Activated CD8-positive, alpha-beta memory T cell treated with anti-CD3 and anti-CD28 coated beads for 48 hours (primary cell): ENCODE data around the gene LRRC36.
A peak's percentile ranks its signal among the peaks of the same experiment; 100 is the strongest.

Experiments
- DNase-seq, 3 experiments: peaks; one replicate each; pipeline ENCODE4 v3.0.0-alpha.2; 2020; ENCODE audit warnings: low read depth in 2 of 3, low spot score in 2 of 3

The LRRC36 gene

DNA sequence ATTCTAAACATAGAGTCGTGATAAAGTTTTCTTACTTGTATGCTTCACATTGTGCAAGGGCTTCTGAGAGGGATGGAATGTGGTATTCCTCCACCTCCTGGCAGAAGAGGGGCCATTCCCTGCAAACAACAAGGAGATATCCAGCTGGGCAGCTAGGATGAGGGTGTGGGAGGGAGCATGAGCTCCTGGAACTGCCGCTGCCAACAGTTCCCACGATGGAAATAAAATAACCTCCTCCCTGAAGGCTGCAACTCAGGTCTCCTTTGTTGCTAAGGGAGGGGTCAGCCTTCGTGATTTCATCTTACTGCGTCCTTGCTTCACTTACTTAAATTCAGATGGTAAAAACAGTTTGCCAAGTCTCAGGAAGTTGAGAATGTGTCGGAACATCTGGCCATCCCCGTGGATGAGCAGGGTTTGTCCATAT, 31.7 kb upstream of the LRRC36 start:
- no peak for DNase-seq

GRCh38 chr16:67296420-67296819, 30.2 kb upstream of the LRRC36 start:
- DNase-seq = no peak

GRCh38 chr16:67298277-67298676, 28.3 kb upstream of the LRRC36 start:
- no peak for DNase-seq

DNA sequence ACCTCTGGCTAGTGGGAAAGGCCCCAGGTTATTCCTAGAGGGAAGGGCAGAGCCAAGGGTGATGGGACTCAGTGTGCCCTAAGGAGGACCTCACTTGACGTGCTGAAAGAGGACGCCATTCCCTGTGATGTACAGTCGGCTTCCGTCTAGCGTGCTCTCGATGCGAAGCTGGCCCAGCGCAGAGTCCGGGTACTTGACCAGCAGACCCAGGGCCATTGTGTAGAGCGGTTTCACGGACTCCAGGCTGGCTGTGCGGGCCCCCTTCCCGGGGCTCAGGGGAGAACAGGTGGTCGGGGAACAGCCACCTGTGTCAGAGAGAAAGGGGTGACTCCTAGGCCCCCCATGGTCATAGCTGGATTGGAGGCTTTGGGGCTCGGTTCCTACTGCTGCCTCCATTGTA, 27.3 kb upstream of the LRRC36 start:
- no peak for DNase-seq

DNA sequence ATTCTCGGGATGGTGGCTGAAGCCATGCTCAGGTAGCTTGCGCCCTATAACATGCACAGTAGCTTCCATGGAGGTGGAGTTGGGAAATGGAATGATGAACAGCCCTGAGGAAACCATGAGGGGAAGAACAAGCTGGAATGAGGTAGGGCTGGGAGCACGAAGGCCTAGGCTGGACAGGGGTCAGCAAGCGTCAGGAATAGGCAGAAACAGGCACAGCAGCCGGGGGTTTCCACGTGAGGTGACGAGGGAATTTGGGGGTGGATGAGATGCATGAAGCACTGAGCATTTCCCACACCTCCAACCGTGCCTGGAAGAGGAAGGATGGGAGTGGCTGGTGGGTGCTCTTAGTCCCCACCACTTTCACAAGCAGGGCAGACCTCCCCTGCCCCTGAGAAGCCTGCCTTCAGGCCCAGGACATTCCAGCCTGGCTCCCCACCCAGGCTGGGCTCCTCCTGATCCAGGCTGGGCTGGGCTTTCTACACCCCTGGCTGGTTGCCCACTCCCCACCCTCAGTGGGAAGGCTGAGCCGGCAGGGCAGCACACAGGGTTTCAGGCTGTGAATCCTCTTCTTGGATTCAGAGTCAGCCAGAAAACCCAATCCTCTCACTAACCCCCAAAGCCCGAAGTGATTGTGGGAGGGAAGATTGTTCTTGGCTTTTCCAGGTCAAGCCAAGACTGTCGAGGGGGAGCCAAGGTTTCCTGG, 25.4 kb upstream of the LRRC36 start:
- no peak for DNase-seq

GRCh38 chr16:67302076-67302475, 24.5 kb upstream of the LRRC36 start:
- DNase-seq = no peak

DNA sequence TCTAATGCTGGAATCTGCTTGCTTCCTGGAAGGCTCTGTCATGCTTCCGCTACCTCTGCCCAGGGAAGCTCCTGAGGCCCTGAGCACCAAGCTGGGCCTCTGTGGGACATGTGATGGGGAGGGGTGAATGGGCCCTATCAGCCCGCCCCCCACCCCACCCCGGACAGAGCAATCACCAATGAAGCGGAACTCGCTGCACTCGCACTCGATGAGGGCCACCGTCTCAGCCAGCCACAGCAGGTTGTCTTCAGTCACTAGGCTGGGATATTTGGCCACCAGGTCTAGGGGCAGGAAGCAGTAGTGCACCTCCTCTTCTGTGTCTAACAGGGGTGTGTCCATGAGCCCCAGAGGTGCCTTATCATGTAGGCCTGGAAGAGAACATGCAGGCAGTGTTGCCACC, 23.6 kb upstream of the LRRC36 start:
- DNase-seq = no peak

DNA sequence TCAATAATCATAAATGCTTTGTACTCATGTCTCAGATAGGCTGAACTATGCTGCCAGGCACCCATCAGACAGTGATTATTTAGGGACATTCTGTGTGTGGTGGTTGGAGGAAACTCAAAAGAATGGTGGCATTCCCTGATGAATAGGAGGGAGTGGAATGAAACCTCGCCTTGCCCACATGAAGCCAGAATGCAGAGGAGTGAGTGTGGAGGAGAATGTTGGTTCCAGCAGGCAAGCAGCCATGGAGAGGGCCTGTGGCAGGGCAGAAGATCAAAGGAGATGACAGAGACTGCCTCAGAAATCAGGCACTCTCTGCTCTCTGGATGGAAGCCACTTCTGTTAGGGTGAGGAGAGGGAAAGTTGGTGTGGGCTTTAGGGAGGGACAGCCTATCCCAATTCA, 22.6 kb upstream of the LRRC36 start:
- no peak for DNase-seq

GRCh38 chr16:67305216-67306071, 21.2 kb upstream of the LRRC36 start:
- no peak for DNase-seq

- DNase-seq = no peak
Observed at GRCh38 chr16:67310561-67310960, 16.1 kb upstream of the LRRC36 start.

GRCh38 chr16:67311607-67312488, 14.8 kb upstream of the LRRC36 start:
- DNase-seq = peak; percentile 41 to 63 (median 61)

DNA sequence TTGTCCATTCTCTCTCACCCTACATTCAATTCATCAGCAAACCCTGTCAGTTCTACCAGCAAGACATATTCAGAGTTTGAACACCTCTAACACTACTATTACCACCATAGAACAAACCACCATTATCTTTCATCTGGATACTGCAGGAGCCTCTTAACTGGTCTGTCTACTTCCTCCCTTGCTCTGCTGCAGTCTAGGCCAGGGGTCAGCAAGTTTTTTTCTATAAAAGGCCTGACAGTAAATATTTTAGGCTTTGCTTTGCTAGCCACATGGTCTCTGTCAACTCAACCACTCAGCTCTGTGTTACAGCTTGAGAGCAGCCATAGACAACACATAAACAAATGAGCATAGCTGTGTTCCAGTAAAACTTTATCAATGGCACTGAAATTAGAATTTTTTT, 13.9 kb upstream of the LRRC36 start:
- no peak for DNase-seq

GRCh38 chr16:67317853-67318252, 8.8 kb upstream of the LRRC36 start:
- no peak for DNase-seq

DNA sequence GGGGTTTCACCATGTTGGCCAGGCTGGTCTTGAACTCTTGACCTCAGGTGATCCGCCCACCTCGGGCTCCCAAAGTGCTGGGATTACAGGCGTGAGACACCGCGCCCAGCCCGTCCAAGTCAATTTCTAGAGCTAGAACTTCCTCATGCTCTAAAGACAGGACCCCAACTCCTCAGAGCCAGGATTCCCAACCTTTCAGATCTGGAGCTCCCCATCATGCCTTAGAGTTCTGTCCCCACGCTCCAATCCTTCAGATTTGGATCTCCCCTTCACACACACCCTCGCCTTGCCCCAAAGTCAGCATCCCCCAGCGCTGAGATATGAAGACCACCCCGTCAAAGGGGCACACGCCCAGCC, 522 bp upstream of the LRRC36 start:
- DNase-seq = no peak

DNA sequence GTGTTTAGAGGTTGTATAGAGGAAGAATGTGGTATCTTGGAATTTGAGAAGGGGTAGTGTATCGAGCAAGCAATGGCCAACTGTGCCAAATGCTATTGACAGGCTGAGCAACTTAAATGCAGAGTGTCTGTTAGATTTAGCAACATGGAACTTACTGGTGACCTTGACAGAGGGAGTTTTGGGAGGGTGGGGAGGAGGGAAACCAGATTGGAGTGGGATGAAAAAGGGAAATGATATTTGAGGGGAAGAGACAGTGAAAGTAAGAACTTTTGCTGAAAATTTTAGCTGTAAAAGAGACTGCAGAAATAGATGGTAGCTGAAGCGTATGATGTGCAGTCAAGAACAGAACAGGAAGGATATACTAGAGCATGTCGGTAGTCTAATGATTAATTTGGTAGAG, 1.1 kb downstream of the LRRC36 start:
- DNase-seq = no peak

DNA sequence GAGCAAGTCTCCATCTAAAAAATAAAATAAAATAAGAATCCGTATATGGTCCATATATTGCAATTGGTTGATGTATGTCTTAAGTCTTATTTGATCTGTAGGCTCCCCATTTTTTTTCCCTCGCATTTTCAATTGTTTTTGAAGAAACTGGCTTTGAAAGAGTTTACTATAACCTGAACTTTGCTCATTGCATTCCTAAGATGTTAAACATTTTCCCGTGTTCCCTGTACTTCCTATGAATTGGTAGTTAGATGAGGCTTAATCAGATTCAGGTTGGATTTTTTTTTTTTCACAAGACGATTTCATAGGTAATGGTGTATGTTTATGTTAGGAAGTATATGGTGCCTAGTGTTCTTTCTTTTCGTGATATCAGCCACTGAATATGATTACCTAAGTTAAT, 3.3 kb downstream of the LRRC36 start:
- DNase-seq = no peak

- DNase-seq = no peak
Observed at GRCh38 chr16:67333315-67333714, 6.7 kb downstream of the LRRC36 start.

DNA sequence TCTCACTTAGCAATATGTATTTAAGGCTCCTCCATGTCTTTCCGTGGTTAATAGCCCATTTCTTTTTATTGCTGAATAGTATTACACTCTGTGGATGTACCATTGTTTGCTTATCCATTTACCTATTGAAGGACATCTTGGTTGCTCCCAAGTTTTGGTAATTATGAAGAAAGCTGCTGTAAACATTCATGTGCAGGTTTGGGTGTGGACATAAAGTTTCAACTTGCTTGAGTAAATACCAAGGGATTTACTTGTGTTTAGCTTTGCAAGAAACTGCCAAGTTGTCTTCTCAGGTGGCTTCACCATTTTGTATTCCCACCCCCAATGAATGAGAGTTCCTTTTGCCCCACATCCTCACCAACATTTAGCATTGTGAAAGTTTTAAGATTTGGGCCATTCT, 9.5 kb downstream of the LRRC36 start:
- DNase-seq = no peak

DNA sequence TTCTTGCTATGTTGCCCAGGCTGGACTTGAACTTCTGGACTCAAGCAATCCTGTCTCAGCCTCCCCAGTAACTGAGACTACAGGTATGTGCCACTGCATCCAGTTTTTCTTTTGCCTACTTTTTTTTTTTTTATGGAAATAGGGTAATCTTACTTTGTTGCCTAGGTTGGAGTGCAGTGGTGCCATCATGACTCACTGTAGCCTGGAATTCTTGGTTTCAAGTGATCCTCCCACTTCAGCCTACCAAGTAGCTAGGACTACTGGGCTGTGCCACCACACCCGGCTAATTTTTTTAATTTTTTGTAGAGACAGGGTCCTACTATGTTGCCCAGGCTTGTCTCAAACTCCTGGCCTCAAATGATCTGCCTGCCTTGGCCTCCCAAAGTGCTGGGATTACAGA, 10.0 kb downstream of the LRRC36 start:
- DNase-seq = no peak

GRCh38 chr16:67339453-67339852, 12.8 kb downstream of the LRRC36 start:
- no peak for DNase-seq

GRCh38 chr16:67341250-67341649, 14.6 kb downstream of the LRRC36 start:
- no peak for DNase-seq

DNA sequence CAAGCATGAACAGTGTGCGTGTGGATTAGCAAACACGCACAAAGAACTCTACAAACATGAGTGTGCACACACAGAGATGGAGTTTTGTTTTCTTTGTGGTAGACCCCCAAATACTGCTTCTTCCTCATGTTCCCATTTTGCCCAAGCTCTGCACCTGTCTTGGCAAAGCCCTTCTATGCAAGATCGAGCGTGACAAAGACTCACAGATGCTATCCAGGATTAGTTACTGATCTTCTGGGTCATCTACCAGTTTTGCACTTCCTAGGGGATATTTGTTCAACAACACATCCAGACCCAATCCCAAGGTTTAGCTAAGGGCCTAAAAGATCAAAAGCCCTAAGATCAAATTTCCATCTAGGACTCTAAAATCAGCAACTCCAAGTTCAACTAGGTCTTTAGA, 16.0 kb downstream of the LRRC36 start:
- no peak for DNase-seq
